Vagina (tissue), 2 donors: ENCODE data around the gene S100P.
"Not testable (repeated sequence)": the region's sequence is repeated elsewhere in the genome, so short reads cannot be mapped to it uniquely, and the experiment has no call there.

Experiments used
- POLR2A ChIP-seq, 2 donors: fragments of 450-650 bp; IDR thresholded peaks; one replicate each; pipeline ENCODE4 v1.6.1; 2017; ENCODE audit warnings: antibody characterized with exemption in 2 of 2, mild to moderate bottlenecking in 2 of 2, moderate library complexity in 2 of 2
- TF ChIP-seq, protein P1 (sequence below), 3 experiments: fragments of 450-650 bp in 2 of 3; fragments of 200-600 bp in 1 of 3; sonication (generic) in 1 of 3; IDR thresholded peaks; one replicate each; pipeline ENCODE4 v1.5.1; 2017 to 2019; ENCODE audit warnings: antibody characterized with exemption in 3 of 3, mild to moderate bottlenecking in 2 of 3, moderate library complexity in 2 of 3

DNA sequence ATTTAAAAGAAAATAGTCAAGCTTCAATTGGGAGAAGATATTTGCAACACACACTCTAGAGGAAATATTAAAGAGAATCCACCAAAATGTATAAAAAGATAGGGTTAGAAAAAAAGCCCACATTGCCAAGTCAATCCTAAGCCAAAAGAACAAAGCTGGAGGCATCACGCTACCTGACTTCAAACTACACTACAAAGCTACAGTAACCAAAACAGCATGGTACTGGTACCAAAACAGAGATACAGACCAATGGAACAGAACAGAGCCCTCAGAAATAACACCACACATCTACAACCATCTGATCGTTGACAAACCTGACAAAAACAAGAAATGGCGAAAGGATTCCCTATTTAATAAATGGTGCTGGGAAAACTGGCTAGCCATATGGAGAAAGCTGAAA lies 39.5 kb upstream of the S100P start:
- TF ChIP-seq, protein P1, sequence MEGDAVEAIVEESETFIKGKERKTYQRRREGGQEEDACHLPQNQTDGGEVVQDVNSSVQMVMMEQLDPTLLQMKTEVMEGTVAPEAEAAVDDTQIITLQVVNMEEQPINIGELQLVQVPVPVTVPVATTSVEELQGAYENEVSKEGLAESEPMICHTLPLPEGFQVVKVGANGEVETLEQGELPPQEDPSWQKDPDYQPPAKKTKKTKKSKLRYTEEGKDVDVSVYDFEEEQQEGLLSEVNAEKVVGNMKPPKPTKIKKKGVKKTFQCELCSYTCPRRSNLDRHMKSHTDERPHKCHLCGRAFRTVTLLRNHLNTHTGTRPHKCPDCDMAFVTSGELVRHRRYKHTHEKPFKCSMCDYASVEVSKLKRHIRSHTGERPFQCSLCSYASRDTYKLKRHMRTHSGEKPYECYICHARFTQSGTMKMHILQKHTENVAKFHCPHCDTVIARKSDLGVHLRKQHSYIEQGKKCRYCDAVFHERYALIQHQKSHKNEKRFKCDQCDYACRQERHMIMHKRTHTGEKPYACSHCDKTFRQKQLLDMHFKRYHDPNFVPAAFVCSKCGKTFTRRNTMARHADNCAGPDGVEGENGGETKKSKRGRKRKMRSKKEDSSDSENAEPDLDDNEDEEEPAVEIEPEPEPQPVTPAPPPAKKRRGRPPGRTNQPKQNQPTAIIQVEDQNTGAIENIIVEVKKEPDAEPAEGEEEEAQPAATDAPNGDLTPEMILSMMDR (IDR thresholded peaks at IDR 0.05) = not testable (repeated sequence)
- not testable (repeated sequence) for TF ChIP-seq POLR2A (IDR thresholded peaks at IDR 0.05)
